ENCODE measurements around the gene LSAMP. TPM values are rescaled to one million over a fixed set of nuclear protein-coding genes. Genes with fewer than 3 reads are reported as not detected.

Gene LSAMP
- total RNA-seq, 1 experiment from 2014 or later = 0.90 TPM

GRCh38 chr3:116040152-116040551, 405.1 kb downstream of the LSAMP start:
- Histone ChIP-seq H3K14ac (ENCODE audit: insufficient read depth, low read length) (no peak overlapping the region), H3K4me1 (ENCODE audit: insufficient read depth, low read length) (no peaks in the 10 kb centered on the region), H4K91ac (ENCODE audit: insufficient read length, low read depth, low read length) (no peak overlapping the region), H3K79me2 (ENCODE audit: insufficient read depth, low read length) (no peaks in the 10 kb centered on the region), H3K27ac (ENCODE audit: insufficient read length, low read depth, low read length) (no peak overlapping the region), H3K4ac (ENCODE audit: low read depth, low read length) (no peak overlapping the region), H2BK20ac (ENCODE audit: low read depth, low read length, poor library complexity, severe bottlenecking) (no peak overlapping the region), H4K5ac (ENCODE audit: insufficient read length, low read depth, low read length) (no peak overlapping the region), H2BK12ac (ENCODE audit: insufficient read length, low read depth, low read length) (no peak overlapping the region), H2AFZ (ENCODE audit: low read length) (no peak overlapping the region), H3K9ac (ENCODE audit: extremely low read depth, insufficient read length, low read length) (no peak overlapping the region), H3K79me1 (ENCODE audit: insufficient read depth, low read depth, low read length, poor library complexity, severe bottlenecking) (no peaks in the 10 kb centered on the region), H2AK5ac (ENCODE audit: insufficient read length, low read length) (no peak overlapping the region), H2BK15ac (ENCODE audit: low read depth, low read length) (no peak overlapping the region), H3K56ac (ENCODE audit: insufficient read length, low read depth, low read length) (no peak overlapping the region), H3K23me2 (ENCODE audit: insufficient read length, low read depth, low read length, poor library complexity, severe bottlenecking) (no peaks in the 10 kb centered on the region), H3K23ac (ENCODE audit: insufficient read length, low read depth, low read length) (no peak overlapping the region), H3K18ac (ENCODE audit: insufficient read length, low read depth, low read length) (no peak overlapping the region), H3T11ph (ENCODE audit: low read length) (no peak overlapping the region), H2BK5ac (ENCODE audit: insufficient read length, low read length) (no peak overlapping the region), H2BK120ac (ENCODE audit: low read depth, low read length, poor library complexity, severe bottlenecking) (no peak overlapping the region), H4K8ac (replicated peaks; ENCODE audit: insufficient read length, low read depth, low read length) (no peak overlapping the region), H4K20me1 (ENCODE audit: control insufficient read depth, insufficient read depth, insufficient read length) (no peaks in the 10 kb centered on the region), H3K4me2 (ENCODE audit: insufficient read depth, insufficient read length, low read length) (no peak overlapping the region), H3K27me3 (ENCODE audit: insufficient read depth, low read length) (no peaks in the 10 kb centered on the region), H3K9me3 (ENCODE audit: control insufficient read depth, low read depth, low read length) (no peaks in the 10 kb centered on the region)
- no peak overlapping the region for H3K4me3 Mint-ChIP-seq
- no CpG with 5 or more reads among the region's 3 CpGs for WGBS (ENCODE audit: extremely low coverage, insufficient read length, low lambda C conversion rate)
- no peaks in the 10 kb centered on the region for H3K27me3 Mint-ChIP-seq (ENCODE audit: low read depth)
- no peaks in the 10 kb centered on the region for H3K9me3 Mint-ChIP-seq
- no peak for TF ChIP-seq CTCF (conservative IDR thresholded peaks at IDR 0.05)
- DNase-seq = no peak
- no peaks in the 10 kb centered on the region for H3K36me3 Mint-ChIP-seq (ENCODE audit: insufficient read depth in 1 of 3, low read depth in 3 of 3)
- peaks cover 1 to 19% of the 10 kb centered on the region in 2 experiments; a peak in 3 of 4 replicates for H3K4me1 Mint-ChIP-seq
- H3K27ac Mint-ChIP-seq = no peak overlapping the region
